ENCODE measurements around the gene CNGA3.

DNA sequence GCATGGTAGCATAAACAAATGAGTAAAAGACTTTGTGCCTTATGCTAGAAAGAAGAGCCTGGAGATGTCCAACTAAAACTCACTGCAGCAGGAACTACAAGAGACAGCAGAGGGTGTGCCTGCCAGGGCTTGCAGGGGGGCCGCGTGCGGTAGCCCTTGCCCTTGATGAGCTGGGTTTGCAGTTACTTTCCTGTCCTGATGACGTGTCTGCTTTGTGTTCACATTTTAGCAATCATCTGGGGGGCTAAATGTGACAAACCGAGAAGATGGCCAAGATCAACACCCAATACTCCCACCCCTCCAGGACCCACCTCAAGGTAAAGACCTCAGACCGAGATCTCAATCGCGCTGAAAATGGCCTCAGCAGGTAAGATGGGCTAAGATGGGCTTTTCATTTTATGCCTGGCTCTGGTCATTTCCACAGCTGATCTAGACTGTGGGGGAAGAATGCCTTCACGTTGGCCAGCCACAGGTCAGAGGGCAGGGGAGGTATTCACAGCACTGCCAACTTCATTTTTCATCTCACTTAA is 23.5 kb downstream of the CNGA3 start:
- TF ChIP-seq POLR2AphosphoS5 (IDR thresholded peaks at IDR 0.05; ENCODE audit: borderline replicate concordance, low read depth, low read length), result no peak
- no peak for TF ChIP-seq EZH2 (IDR thresholded peaks at IDR 0.05)
